WERI-Rb-1 (cell line): ENCODE results near the gene DNM1.

ENCODE experiments used
- DNase-seq: peaks from one replicate; pipeline ENCODE4 v3.0.0-alpha.2; 2020
- H3K27ac ChIP-seq: fragments of 250-450 bp; sonication (Bioruptor Pico); 2 replicates; pipeline ENCODE4 v1.5.1; 2020; ENCODE audit warnings: mild to moderate bottlenecking, moderate library complexity
- H3K27me3 ChIP-seq: fragments of 250-450 bp; sonication (Bioruptor Pico); 2 replicates; pipeline ENCODE4 v1.5.1; 2021; ENCODE audit warnings: mild to moderate bottlenecking, low read depth, moderate library complexity; ENCODE audit not compliant: insufficient read depth, severe bottlenecking
- H3K36me3 ChIP-seq: fragments of 250-450 bp; sonication (Bioruptor Pico); 2 replicates; pipeline ENCODE4 v1.5.1; 2020; ENCODE audit warnings: mild to moderate bottlenecking, moderate library complexity
- H3K4me3 ChIP-seq: 2 replicates; pipeline ENCODE4 v1.5.1; 2011; ENCODE audit warnings: low read depth, mild to moderate bottlenecking, control low read depth, low read length
- H3K9me3 ChIP-seq: fragments of 250-450 bp; sonication (Bioruptor Pico); 2 replicates; pipeline ENCODE4 v1.5.1; 2021; ENCODE audit warnings: mild to moderate bottlenecking, moderate library complexity; ENCODE audit not compliant: severe bottlenecking
- TF ChIP-seq, protein P1 (sequence below): IDR thresholded peaks from 2 replicates; pipeline ENCODE4 v1.5.1; 2011; ENCODE audit warnings: low read depth, mild to moderate bottlenecking, control low read depth, inconsistent platforms, low read length

Gene DNM1

GRCh38 chr9:128203024-128203706, at the start of gene DNM1:
TSS of gene DNM1 (plus strand) at chr9:128203379. CDS start at chr9:128203471, 92 bp downstream.
- H3K9me3 ChIP-seq = no peaks in the 10 kb centered on the region
- H3K27me3 ChIP-seq = no peaks in the 10 kb centered on the region
- TF ChIP-seq, protein P1, sequence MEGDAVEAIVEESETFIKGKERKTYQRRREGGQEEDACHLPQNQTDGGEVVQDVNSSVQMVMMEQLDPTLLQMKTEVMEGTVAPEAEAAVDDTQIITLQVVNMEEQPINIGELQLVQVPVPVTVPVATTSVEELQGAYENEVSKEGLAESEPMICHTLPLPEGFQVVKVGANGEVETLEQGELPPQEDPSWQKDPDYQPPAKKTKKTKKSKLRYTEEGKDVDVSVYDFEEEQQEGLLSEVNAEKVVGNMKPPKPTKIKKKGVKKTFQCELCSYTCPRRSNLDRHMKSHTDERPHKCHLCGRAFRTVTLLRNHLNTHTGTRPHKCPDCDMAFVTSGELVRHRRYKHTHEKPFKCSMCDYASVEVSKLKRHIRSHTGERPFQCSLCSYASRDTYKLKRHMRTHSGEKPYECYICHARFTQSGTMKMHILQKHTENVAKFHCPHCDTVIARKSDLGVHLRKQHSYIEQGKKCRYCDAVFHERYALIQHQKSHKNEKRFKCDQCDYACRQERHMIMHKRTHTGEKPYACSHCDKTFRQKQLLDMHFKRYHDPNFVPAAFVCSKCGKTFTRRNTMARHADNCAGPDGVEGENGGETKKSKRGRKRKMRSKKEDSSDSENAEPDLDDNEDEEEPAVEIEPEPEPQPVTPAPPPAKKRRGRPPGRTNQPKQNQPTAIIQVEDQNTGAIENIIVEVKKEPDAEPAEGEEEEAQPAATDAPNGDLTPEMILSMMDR = peak; percentile 85
- H3K27ac ChIP-seq = peak within 1 kb of the TSS; percentile 98
- H3K36me3 ChIP-seq = peaks cover 35% of the 10 kb centered on the region
- peak; percentile 77 for DNase-seq
- H3K4me3 ChIP-seq = peak within 1 kb of the TSS; percentile 88

DNA sequence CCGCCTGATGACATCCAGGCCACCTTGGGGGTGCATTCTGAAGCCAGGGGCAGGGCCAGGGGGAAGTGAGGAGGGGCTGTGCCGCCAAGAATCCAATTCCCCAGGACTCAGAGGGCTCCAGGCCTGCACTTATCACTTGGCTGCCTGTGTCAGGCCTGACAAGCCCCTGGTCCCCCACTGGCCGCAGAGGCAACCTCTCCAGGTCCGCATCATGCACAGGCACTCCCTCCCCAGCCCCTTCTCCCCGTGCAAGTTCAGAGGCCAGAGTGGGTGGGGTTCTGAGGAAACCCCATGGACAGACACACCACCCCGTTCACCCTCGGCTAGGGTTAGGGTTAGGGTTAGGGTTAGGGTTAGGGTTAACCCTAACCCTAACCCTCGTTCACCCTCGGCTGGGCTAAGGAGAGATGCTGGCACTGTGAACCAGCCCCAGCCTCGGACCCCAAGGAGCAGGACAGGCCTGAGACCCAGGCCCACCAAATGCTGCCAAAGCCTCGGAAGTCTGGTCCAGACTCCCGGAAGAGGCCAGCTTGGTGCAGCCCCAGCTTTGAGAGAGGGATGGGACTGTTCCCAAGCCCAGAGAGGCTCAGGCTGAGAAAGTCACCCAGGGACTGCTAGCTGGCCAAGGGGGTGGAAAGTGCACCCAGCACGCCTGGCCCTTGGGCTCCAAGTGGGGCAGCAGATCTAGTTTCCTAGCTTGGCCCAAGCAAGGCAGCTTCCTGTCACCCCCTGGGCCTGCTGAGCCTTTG, 49.1 kb upstream of the DNM1 start:
- H3K4me3 ChIP-seq = no peak overlapping the region
- H3K9me3 ChIP-seq = no peaks in the 10 kb centered on the region

DNA sequence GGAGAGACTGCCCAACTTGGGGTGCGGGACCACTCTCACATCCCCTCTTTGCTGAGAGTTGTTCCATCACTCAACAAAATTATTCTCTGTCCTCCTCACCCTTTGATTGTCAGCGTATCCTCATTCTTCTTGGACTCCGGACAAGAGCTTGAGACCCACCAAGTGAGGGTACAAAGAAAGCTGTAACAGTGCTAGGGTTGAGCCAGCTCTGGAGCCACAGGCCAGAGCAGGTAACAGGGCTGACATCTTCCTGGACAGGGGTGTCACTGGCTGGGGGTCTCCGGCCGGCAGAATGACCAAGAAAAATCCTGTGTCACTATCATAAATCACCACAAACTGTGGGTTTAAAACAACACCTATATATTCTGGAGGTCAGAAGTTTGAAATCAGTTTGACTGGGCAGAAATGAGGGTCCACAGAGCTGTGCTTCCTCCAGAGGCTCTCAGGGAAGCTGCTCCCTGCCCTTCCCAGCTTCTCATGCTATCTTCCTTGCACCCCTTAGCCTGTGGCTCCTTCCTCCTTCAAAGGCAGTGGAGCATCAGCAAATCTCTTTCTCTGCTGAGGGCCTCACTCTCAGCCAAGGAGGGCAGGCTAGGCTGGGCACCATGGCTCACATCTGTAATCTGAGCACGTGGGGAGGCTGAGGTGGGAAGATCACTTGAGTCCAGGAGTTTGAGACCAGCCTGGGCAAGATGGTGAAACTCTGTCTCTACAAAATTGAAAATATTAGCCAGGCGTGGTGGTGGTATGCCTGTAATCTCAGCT, 47.3 kb upstream of the DNM1 start:
- Histone ChIP-seq H3K9me3 (no peaks in the 10 kb centered on the region), H3K4me3 (no peak overlapping the region), H3K27me3 (no peaks in the 10 kb centered on the region), H3K36me3 (no peaks in the 10 kb centered on the region), H3K27ac (no peak overlapping the region)
- no peak for DNase-seq
- TF ChIP-seq, protein P1 = no peak

More for the DNA sequence above, 49.1 kb upstream of the DNM1 start:
- no peak overlapping the region for H3K27ac ChIP-seq
- TF ChIP-seq, protein P1 = no peak
- H3K27me3 ChIP-seq = no peaks in the 10 kb centered on the region
- H3K36me3 ChIP-seq = no peaks in the 10 kb centered on the region
- DNase-seq = no peak

DNA sequence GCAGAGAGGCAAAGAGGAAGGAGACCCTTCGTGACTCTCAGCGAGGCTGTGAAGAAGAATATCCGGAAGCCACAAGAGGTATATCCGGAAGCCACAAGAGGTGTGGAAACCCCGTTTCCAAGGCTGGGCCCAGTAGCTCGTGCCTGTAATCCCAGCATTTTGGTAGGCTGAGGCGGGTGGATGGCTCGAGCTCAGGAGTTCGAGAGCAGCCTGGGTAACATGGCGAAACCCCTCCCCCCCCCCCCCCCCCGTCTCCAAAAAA, 43.7 kb upstream of the DNM1 start:
- TF ChIP-seq, protein P1 = no peak
- Histone ChIP-seq H3K4me3 (peak overlapping the region; percentile 41), H3K27ac (peak overlapping the region; percentile 81), H3K36me3 (peaks cover 29% of the 10 kb centered on the region), H3K9me3 (no peaks in the 10 kb centered on the region), H3K27me3 (no peaks in the 10 kb centered on the region)
- DNase-seq = no peak

- Histone ChIP-seq H3K4me3 (peak within 1 kb of the TSS; percentile 64), H3K9me3 (no peaks in the 10 kb centered on the region), H3K27ac (peak within 1 kb of the TSS; percentile 83), H3K36me3 (peaks cover 34% of the 10 kb centered on the region), H3K27me3 (no peaks in the 10 kb centered on the region)
- peak; percentile 98 for DNase-seq
- TF ChIP-seq, protein P1 = no peak
Measured at GRCh38 chr9:128159784-128160602, 43.2 kb upstream of the DNM1 start, which contains the start of gene BBLN. TSS of gene BBLN (plus strand) at chr9:128160265. CDS start at chr9:128160408, 143 bp downstream.
